Cardiac fibroblast (primary cell): ENCODE measurements around the gene KNSTRN.
A peak's percentile ranks its signal among the peaks of the same experiment; 100 is the strongest.

Source experiments
- DNase-seq, 2 donors: peaks; one replicate each; pipeline versions ENCODE4 v3.0.0 to v3.0.0-alpha.2; 2010; ENCODE audit warnings: low read depth in 2 of 2
- H3K4me3 ChIP-seq, 2 donors: replicated peaks in 1 of 2; 1 replicate in 1 of 2; 2 replicates in 1 of 2; pipeline ENCODE4 v1.5.1; 2011; ENCODE audit warnings: low read depth in 2 of 2, low read length in 2 of 2, mild to moderate bottlenecking in 2 of 2, moderate library complexity in 1 of 2
- TF ChIP-seq, protein P1 (sequence below): IDR thresholded peaks from one replicate; pipeline ENCODE4 v1.5.1; 2011; ENCODE audit warnings: low read depth, mild to moderate bottlenecking, low read length, inconsistent platforms

KNSTRN gene

DNA sequence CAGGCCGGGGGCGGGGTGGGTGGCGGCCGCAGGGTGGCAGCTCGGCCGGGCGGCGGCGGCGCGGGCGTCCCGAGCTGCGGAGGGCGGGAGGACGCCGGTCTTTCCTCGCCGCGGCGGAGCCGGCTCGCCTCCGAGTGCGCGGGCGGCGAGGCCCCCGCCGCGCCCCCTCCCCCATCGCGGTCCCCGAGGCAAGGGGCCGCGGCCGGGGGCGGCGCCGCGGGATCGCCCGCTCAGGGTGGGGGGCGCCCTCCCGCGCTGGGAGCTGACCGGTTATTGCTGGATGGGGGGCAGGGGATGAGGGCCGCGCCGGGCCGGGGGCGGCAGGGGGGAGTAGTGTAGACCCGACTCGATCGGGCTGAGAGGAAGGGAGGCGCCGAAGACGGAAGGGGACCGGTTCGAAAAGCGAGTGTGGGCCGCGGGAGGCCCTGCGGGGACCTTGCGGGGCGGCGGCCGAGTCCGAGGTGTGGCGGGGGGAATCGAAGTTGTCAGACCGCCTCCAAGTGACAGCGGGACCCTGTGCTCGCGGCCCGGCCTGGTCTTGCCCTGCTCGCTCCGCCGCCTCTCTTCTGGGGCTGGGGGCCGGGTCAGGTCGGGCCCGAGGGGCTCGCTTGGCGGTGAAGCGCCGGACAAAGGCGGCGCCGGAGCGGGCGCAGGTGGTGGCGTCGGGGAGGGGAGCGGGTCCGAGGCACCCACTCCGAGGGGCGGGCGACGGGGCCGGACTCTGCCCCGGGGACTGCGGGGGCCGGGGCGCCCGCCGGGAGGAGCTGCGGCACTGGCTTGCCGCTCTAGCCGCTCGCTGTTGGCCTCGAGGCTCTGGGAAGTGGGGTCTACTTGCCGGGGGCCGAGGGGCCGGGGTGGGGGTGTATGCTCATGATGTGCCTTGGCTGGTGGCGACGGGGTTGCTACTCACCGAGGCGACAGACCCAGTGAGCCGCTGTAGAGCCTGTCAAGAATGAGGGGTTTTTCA is 59.3 kb downstream of the KNSTRN start:
- H3K4me3 ChIP-seq, result peak overlapping the region; percentile 70 to 75
- no peak for DNase-seq
- TF ChIP-seq, protein P1, sequence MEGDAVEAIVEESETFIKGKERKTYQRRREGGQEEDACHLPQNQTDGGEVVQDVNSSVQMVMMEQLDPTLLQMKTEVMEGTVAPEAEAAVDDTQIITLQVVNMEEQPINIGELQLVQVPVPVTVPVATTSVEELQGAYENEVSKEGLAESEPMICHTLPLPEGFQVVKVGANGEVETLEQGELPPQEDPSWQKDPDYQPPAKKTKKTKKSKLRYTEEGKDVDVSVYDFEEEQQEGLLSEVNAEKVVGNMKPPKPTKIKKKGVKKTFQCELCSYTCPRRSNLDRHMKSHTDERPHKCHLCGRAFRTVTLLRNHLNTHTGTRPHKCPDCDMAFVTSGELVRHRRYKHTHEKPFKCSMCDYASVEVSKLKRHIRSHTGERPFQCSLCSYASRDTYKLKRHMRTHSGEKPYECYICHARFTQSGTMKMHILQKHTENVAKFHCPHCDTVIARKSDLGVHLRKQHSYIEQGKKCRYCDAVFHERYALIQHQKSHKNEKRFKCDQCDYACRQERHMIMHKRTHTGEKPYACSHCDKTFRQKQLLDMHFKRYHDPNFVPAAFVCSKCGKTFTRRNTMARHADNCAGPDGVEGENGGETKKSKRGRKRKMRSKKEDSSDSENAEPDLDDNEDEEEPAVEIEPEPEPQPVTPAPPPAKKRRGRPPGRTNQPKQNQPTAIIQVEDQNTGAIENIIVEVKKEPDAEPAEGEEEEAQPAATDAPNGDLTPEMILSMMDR, result no peak

- TF ChIP-seq, protein P1, result no peak
- H3K4me3 ChIP-seq, result no peak overlapping the region
- no peak for DNase-seq
Measured at GRCh38 chr15:40443255-40443654, 60.7 kb downstream of the KNSTRN start.

- no peak for DNase-seq
- TF ChIP-seq, protein P1, result no peak
- H3K4me3 ChIP-seq, result no peak overlapping the region
Measured at GRCh38 chr15:40443846-40444245, 61.3 kb downstream of the KNSTRN start.
